HCT116 (cell line): ENCODE measurements around the gene PCNX1. TPM values are rescaled to one million over a fixed set of nuclear protein-coding genes. Genes with fewer than 3 reads are reported as not detected.

Experiments used
- ATAC-seq: fragments of 200-7000 bp; cut with Tn5 transposase; 2 replicates; pipeline ENCODE4 v1.9.1; 2020; ENCODE audit warnings: mild to moderate bottlenecking, moderate library complexity
- BruUV-seq: library from RNA; stranded (reverse); fragments of 400-500 nt; replicated peaks from 2 replicates; lab custom pipeline; 2021; lab: Mats Ljungman, UMichigan
- CTCF ChIA-PET: fragments of 300-600 bp; sonication (Branson Sonifier 250); formaldehyde crosslinking; loops from one replicate; lab custom pipeline; 2021; ENCODE audit warnings: antibody characterized with exemption; lab: Charles Lee
- POLR2A ChIA-PET: fragments of 300-600, 350-600 bp; sonication (Branson Sonifier 250); formaldehyde crosslinking; loops from one replicate; lab custom pipeline; 2021; ENCODE audit warnings: antibody characterized with exemption; lab: Charles Lee
- RAD21 ChIA-PET, 2 experiments: fragments of 300-600 bp; sonication (Branson Sonifier 250); formaldehyde crosslinking; loops; one replicate each; lab custom pipeline; 2023; ENCODE audit warnings: low total read pairs in 2 of 2; ENCODE audit not compliant: uncharacterized antibody in 2 of 2, unreplicated experiment in 2 of 2, low non-redundant PET in 1 of 2; lab: Charles Lee
- DNase-seq: peaks from one replicate; pipeline ENCODE4 v3.0.0-alpha.2; 2010; ENCODE audit warnings: low read depth, low spot score
- H2AFZ ChIP-seq: fragments of 200-600 bp; shearing (Covaris generic), sonication (generic); 2 replicates; pipeline ENCODE4 v1.6.1; 2017; ENCODE audit warnings: low read depth, mixed run types, mixed read lengths, antibody characterized with exemption, low read length; ENCODE audit not compliant: poor library complexity, severe bottlenecking
- H3K27ac ChIP-seq: 2 replicates; pipeline ENCODE4 v1.5.1; 2012; ENCODE audit warnings: low read depth, low read length
- H3K27me3 ChIP-seq: fragments of 200-600 bp; sonication (generic); 2 replicates; pipeline ENCODE4 v1.6.1; 2016; ENCODE audit warnings: mixed run types, low read length, mixed read lengths; ENCODE audit not compliant: insufficient read depth
- H3K36me3 ChIP-seq, 2 experiments: fragments of 200-500 bp in 1 of 2; fragments of 200-600 bp in 1 of 2; sonication (Bioruptor generic) in 1 of 2; sonication (generic) in 1 of 2; 2 replicates each; pipeline versions ENCODE4 v1.5.1 to v1.6.1; 2014 to 2016; ENCODE audit warnings: low read length in 2 of 2, inconsistent platforms in 1 of 2, mixed read lengths in 1 of 2, mixed run types in 1 of 2; ENCODE audit not compliant: insufficient read depth in 2 of 2, control insufficient read depth in 1 of 2
- H3K4me1 ChIP-seq, 2 experiments: fragments of 200-600 bp in 1 of 2; sonication (generic) in 1 of 2; 2 replicates each; pipeline versions ENCODE4 v1.5.1 to v1.6.1; 2012 to 2017; ENCODE audit warnings: low read length in 2 of 2, inconsistent platforms in 1 of 2, mild to moderate bottlenecking in 1 of 2, mixed read lengths in 1 of 2, mixed run types in 1 of 2, moderate library complexity in 1 of 2; ENCODE audit not compliant: insufficient read depth in 2 of 2, control insufficient read depth in 1 of 2
- H3K4me2 ChIP-seq: fragments of 200-600 bp; sonication (generic); 2 replicates; pipeline ENCODE4 v1.6.1; 2017; ENCODE audit warnings: mixed run types, low read length, mixed read lengths
- H3K4me3 ChIP-seq, 2 experiments: fragments of 200-600 bp in 1 of 2; sonication (generic) in 1 of 2; replicated peaks in 1 of 2; 2 replicates each; pipeline ENCODE4 v1.5.1; 2011 to 2016; ENCODE audit warnings: low read length in 2 of 2, control low read depth in 1 of 2, low read depth in 1 of 2, mild to moderate bottlenecking in 1 of 2, mixed read lengths in 1 of 2, mixed run types in 1 of 2
- H3K79me2 ChIP-seq: fragments of 200-600 bp; sonication (generic); 2 replicates; pipeline ENCODE4 v1.6.1; 2017; ENCODE audit warnings: mild to moderate bottlenecking, mixed run types, low read length, moderate library complexity, mixed read lengths; ENCODE audit not compliant: insufficient read depth
- H3K9ac ChIP-seq: fragments of 200-600 bp; sonication (generic); 2 replicates; pipeline ENCODE4 v1.6.1; 2016; ENCODE audit warnings: low read length, mixed read lengths
- H3K9me2 ChIP-seq: fragments of 200-600 bp; sonication (generic), shearing (Covaris generic); 2 replicates; pipeline ENCODE4 v1.6.1; 2017; ENCODE audit warnings: mixed run types, mild to moderate bottlenecking, moderate library complexity; ENCODE audit not compliant: insufficient read depth
- H3K9me3 ChIP-seq, 2 experiments: fragments of 200-500 bp in 1 of 2; fragments of 200-600 bp in 1 of 2; sonication (Bioruptor generic) in 1 of 2; sonication (generic) in 1 of 2; 2 replicates each; pipeline ENCODE4 v1.6.1; 2014 to 2017; ENCODE audit warnings: low read length in 2 of 2, mixed read lengths in 2 of 2, inconsistent platforms in 1 of 2, low read depth in 1 of 2, mild to moderate bottlenecking in 1 of 2, mixed run types in 1 of 2, moderate library complexity in 1 of 2; ENCODE audit not compliant: control insufficient read depth in 1 of 2, insufficient read depth in 1 of 2
- H4K20me1 ChIP-seq: fragments of 200-600 bp; sonication (generic), shearing (Covaris generic); 2 replicates; pipeline ENCODE4 v1.6.1; 2017; ENCODE audit warnings: mixed run types, mild to moderate bottlenecking, moderate library complexity; ENCODE audit not compliant: insufficient read depth
- ATF3 ChIP-seq: IDR thresholded peaks from 2 replicates; pipeline ENCODE4 v1.6.1; 2012
- CTCF ChIP-seq, 3 experiments: fragments of 200-600 bp in 1 of 3; sonication (generic) in 1 of 3; IDR thresholded peaks in 2 of 3; conservative IDR thresholded peaks in 1 of 3; 2 replicates each; pipeline ENCODE4 v1.5.1; 2012 to 2017; ENCODE audit warnings: low read depth in 2 of 3, low read length in 2 of 3, antibody characterized with exemption in 1 of 3, borderline replicate concordance in 1 of 3, control low read depth in 1 of 3, mild to moderate bottlenecking in 1 of 3, mixed read lengths in 1 of 3, mixed run types in 1 of 3, moderate library complexity in 1 of 3; ENCODE audit not compliant: insufficient read depth in 1 of 3
- JUND ChIP-seq: IDR thresholded peaks from 2 replicates; pipeline ENCODE4 v1.6.1; 2012
- MAX ChIP-seq: IDR thresholded peaks from 2 replicates; pipeline ENCODE4 v1.6.1; 2012
- POLR2A ChIP-seq: IDR thresholded peaks from 2 replicates; pipeline ENCODE4 v1.7.0; 2011; ENCODE audit warnings: borderline replicate concordance; ENCODE audit not compliant: insufficient read depth, insufficient read length; ENCODE audit errors: extremely low read depth
- POLR2AphosphoS5 ChIP-seq: IDR thresholded peaks from 2 replicates; pipeline ENCODE4 v1.6.1; 2011; ENCODE audit warnings: mild to moderate bottlenecking, low read depth, low read length, moderate library complexity
- RAD21 ChIP-seq: IDR thresholded peaks from 2 replicates; pipeline ENCODE4 v1.6.1; 2012; ENCODE audit warnings: low read depth, mild to moderate bottlenecking
- REST ChIP-seq: IDR thresholded peaks from 2 replicates; pipeline ENCODE4 v1.6.1; 2012; ENCODE audit warnings: low read depth
- SIN3A ChIP-seq: IDR thresholded peaks from 2 replicates; pipeline ENCODE4 v1.6.1; 2012; ENCODE audit warnings: low read depth
- intact Hi-C: fragments of 100-400 bp; cut with micrococcal nuclease; formaldehyde crosslinking; loops from 2 replicates; pipeline ENCODE4 v1.10.0; 2022
- total RNA-seq: library from RNA; stranded (reverse); gene quantifications from one replicate; pipeline ENCODE4 v1.2.1, GENCODE V29; 2021; ENCODE audit not compliant: unreplicated experiment

PCNX1 gene
- total RNA-seq, 1 experiment from 2014 or later: 52.2 TPM

- TF ChIP-seq POLR2AphosphoS5 (peak; percentile 53), SIN3A (no peak), MAX (no peak), RAD21 (peak; percentile 41), ATF3 (no peak), POLR2A (peak; percentile 24)
Observed at GRCh38 chr14:70907176-70907995, at the start of gene PCNX1 (continued).

- DNase-seq: no peak
- 0 out of 4 replicates have a peak, but pooled peaks cover 0 to 4% of the 10 kb centered on the region in 2 experiments for H3K4me1 ChIP-seq
- no peak for ATAC-seq
- BruUV-seq: no TSS peak
- POLR2A ChIA-PET: no interaction called here
- RAD21 ChIA-PET: no interaction called here
- H3K27ac ChIP-seq: no peak overlapping the region
- no peaks in the 10 kb centered on the region for H4K20me1 ChIP-seq
- no peak overlapping the region for H3K4me3 ChIP-seq
- no peaks in the 10 kb centered on the region for H3K27me3 ChIP-seq
- H3K4me2 ChIP-seq: no peak overlapping the region
- H3K79me2 ChIP-seq: no peaks in the 10 kb centered on the region
- no peak overlapping the region for H3K9ac ChIP-seq
- intact Hi-C loops: no loop called here
- no peaks in the 10 kb centered on the region for H3K9me2 ChIP-seq
- CTCF ChIA-PET: no interaction called here
- no peaks in the 10 kb centered on the region for H3K36me3 ChIP-seq
- H3K9me3 ChIP-seq: no peaks in the 10 kb centered on the region
- TF ChIP-seq JUND: no peak
- TF ChIP-seq SIN3A: no peak
- H2AFZ ChIP-seq: no peak overlapping the region
Observed at GRCh38 chr14:70857496-70857890, 49.8 kb upstream of the PCNX1 start.

- CTCF ChIA-PET: no interaction called here
Observed at GRCh38 chr14:70858641-70859040, 48.6 kb upstream of the PCNX1 start.

More at GRCh38 chr14:70858641-70859040, 48.6 kb upstream of the PCNX1 start:
- Histone ChIP-seq H3K4me1 (0 out of 4 replicates have a peak, but pooled peaks cover 0 to 4% of the 10 kb centered on the region in 2 experiments), H3K79me2 (no peaks in the 10 kb centered on the region), H3K4me3 (no peak overlapping the region), H3K27me3 (no peaks in the 10 kb centered on the region), H3K9me3 (no peaks in the 10 kb centered on the region), H3K27ac (no peak overlapping the region), H4K20me1 (no peaks in the 10 kb centered on the region), H2AFZ (no peak overlapping the region), H3K4me2 (no peak overlapping the region), H3K9me2 (no peaks in the 10 kb centered on the region), H3K9ac (no peak overlapping the region), H3K36me3 (no peaks in the 10 kb centered on the region)
- DNase-seq (no peak), ATAC-seq (peak; percentile 63; the same call in 1 of the 2 replicates)
- POLR2A ChIA-PET: no interaction called here
- TF ChIP-seq CTCF (IDR thresholded peaks at IDR 0.05 in 2 of 3, conservative IDR thresholded peaks at IDR 0.05 in 1 of 3; ENCODE audit: borderline replicate concordance in 1 of 3, insufficient read depth in 1 of 3, low read depth in 2 of 3, low read length in 2 of 3) (peak in 2 of 3 experiments; percentile 22 to 28; a peak in 2 of 6 replicates), REST (no peak)
- BruUV-seq: no TSS peak
- intact Hi-C loops: no loop called here
- RAD21 ChIA-PET: no interaction called here
